ENCODE results near the gene LPAR3. TPM values are rescaled to one million over a fixed set of nuclear protein-coding genes. Genes with fewer than 3 reads are reported as not detected.

The LPAR3 gene
- total and polyA plus RNA-seq, 2 donors (not counting 1 experiment from before 2014, with no cell fraction given), result not detected

GRCh38 chr1:84823991-84824390 lies 69.0 kb downstream of the LPAR3 start:
- POLR2A ChIA-PET, result no interaction called here

GRCh38 chr1:84823511-84823910 lies 69.5 kb downstream of the LPAR3 start:
- intact Hi-C loops (cut with micrococcal nuclease), result no loop called here
- Histone ChIP-seq H3K4me2 (replicated peaks; ENCODE audit: low read depth, low read length, poor library complexity, severe bottlenecking) (no peak overlapping the region), H3K79me2 (ENCODE audit: control insufficient read depth, insufficient read depth, low read length) (no peaks in the 10 kb centered on the region), H3K9ac (ENCODE audit: low read length) (no peak overlapping the region), H3K36me3 (replicated peaks in 1 of 2; ENCODE audit: control extremely low read depth in 1 of 2, control insufficient read depth in 1 of 2, extremely low read depth in 1 of 2, insufficient read depth in 2 of 2, low read length in 1 of 2) (no peaks in the 10 kb centered on the region), H2AFZ (ENCODE audit: insufficient read depth, low read depth, low read length, poor library complexity, severe bottlenecking) (no peak overlapping the region), H4K20me1 (ENCODE audit: control insufficient read depth, insufficient read depth, low read length, poor library complexity, severe bottlenecking) (no peaks in the 10 kb centered on the region), H3K4me3 (ENCODE audit: control extremely low read depth in 1 of 5, extremely low read depth in 1 of 5, insufficient read depth in 1 of 5, low read depth in 2 of 5, low read length in 4 of 5) (no peak overlapping the region), H3K9me3 (ENCODE audit: control extremely low read depth in 1 of 3, control insufficient read depth in 2 of 3, insufficient read depth in 1 of 3, low read length in 2 of 3) (no peaks in the 10 kb centered on the region), H3K27me3 (replicated peaks in 1 of 4; ENCODE audit: control extremely low read depth in 1 of 4, control insufficient read depth in 3 of 4, insufficient read depth in 4 of 4, low read length in 3 of 4) (peaks cover 0 to 4% (median 0%) of the 10 kb centered on the region in 4 experiments), H3K4me1 (ENCODE audit: control insufficient read depth in 2 of 2, insufficient read depth in 2 of 2, low read length in 2 of 2) (no peaks in the 10 kb centered on the region), H3K27ac (ENCODE audit: low read length in 2 of 2) (no peak overlapping the region)
- no peak for DNase-seq
- Mint-ChIP-seq H3K27me3 (peaks cover 11% of the 10 kb centered on the region), H3K9me3 (ENCODE audit: insufficient read depth) (no peaks in the 10 kb centered on the region), H3K27ac (no peak overlapping the region), H3K4me3 (no peak overlapping the region), H3K4me1 (no peaks in the 10 kb centered on the region)
- CTCF ChIA-PET, result no interaction called here
- no peak for ATAC-seq (ENCODE audit: low read depth)
- TF ChIP-seq CTCF (IDR thresholded peaks at IDR 0.05) (no peak), EZH2 (IDR thresholded peaks at IDR 0.05; ENCODE audit: borderline replicate concordance, insufficient read depth, low read depth, low read length, poor library complexity, severe bottlenecking) (no peak)
- POLR2A ChIA-PET, result no interaction called here

More at GRCh38 chr1:84823991-84824390, 69.0 kb downstream of the LPAR3 start:
- no CpG with 5 or more reads among the region's 1 CpG for WGBS (ENCODE audit: insufficient coverage)
- no peak for TF ChIP-seq EZH2 (IDR thresholded peaks at IDR 0.05; ENCODE audit: borderline replicate concordance, insufficient read depth, low read depth, low read length, poor library complexity, severe bottlenecking)
- TF ChIP-seq CTCF (IDR thresholded peaks at IDR 0.05), result no peak
- Mint-ChIP-seq H3K27me3 (peaks cover 11% of the 10 kb centered on the region), H3K4me3 (no peak overlapping the region), H3K4me1 (no peaks in the 10 kb centered on the region), H3K9me3 (ENCODE audit: insufficient read depth) (no peaks in the 10 kb centered on the region), H3K27ac (no peak overlapping the region)
- Histone ChIP-seq H3K9me3 (ENCODE audit: control extremely low read depth in 1 of 3, control insufficient read depth in 2 of 3, insufficient read depth in 1 of 3, low read length in 2 of 3) (no peaks in the 10 kb centered on the region), H4K20me1 (ENCODE audit: control insufficient read depth, insufficient read depth, low read length, poor library complexity, severe bottlenecking) (no peaks in the 10 kb centered on the region), H3K9ac (ENCODE audit: low read length) (no peak overlapping the region), H3K4me3 (ENCODE audit: control extremely low read depth in 1 of 5, extremely low read depth in 1 of 5, insufficient read depth in 1 of 5, low read depth in 2 of 5, low read length in 4 of 5) (no peak overlapping the region), H3K27me3 (replicated peaks in 1 of 4; ENCODE audit: control extremely low read depth in 1 of 4, control insufficient read depth in 3 of 4, insufficient read depth in 4 of 4, low read length in 3 of 4) (peaks cover 0 to 4% (median 0%) of the 10 kb centered on the region in 4 experiments), H3K4me1 (ENCODE audit: control insufficient read depth in 2 of 2, insufficient read depth in 2 of 2, low read length in 2 of 2) (no peaks in the 10 kb centered on the region), H2AFZ (ENCODE audit: insufficient read depth, low read depth, low read length, poor library complexity, severe bottlenecking) (no peak overlapping the region), H3K79me2 (ENCODE audit: control insufficient read depth, insufficient read depth, low read length) (no peaks in the 10 kb centered on the region), H3K27ac (ENCODE audit: low read length in 2 of 2) (no peak overlapping the region), H3K36me3 (replicated peaks in 1 of 2; ENCODE audit: control extremely low read depth in 1 of 2, control insufficient read depth in 1 of 2, extremely low read depth in 1 of 2, insufficient read depth in 2 of 2, low read length in 1 of 2) (no peaks in the 10 kb centered on the region), H3K4me2 (replicated peaks; ENCODE audit: low read depth, low read length, poor library complexity, severe bottlenecking) (no peak overlapping the region)
- DNase-seq (no peak), ATAC-seq (ENCODE audit: low read depth) (no peak)
- intact Hi-C loops (cut with micrococcal nuclease), result no loop called here
- CTCF ChIA-PET, result no interaction called here

All from B cell (primary cell).